ENCODE measurements around the gene MAN1A1.

DNA sequence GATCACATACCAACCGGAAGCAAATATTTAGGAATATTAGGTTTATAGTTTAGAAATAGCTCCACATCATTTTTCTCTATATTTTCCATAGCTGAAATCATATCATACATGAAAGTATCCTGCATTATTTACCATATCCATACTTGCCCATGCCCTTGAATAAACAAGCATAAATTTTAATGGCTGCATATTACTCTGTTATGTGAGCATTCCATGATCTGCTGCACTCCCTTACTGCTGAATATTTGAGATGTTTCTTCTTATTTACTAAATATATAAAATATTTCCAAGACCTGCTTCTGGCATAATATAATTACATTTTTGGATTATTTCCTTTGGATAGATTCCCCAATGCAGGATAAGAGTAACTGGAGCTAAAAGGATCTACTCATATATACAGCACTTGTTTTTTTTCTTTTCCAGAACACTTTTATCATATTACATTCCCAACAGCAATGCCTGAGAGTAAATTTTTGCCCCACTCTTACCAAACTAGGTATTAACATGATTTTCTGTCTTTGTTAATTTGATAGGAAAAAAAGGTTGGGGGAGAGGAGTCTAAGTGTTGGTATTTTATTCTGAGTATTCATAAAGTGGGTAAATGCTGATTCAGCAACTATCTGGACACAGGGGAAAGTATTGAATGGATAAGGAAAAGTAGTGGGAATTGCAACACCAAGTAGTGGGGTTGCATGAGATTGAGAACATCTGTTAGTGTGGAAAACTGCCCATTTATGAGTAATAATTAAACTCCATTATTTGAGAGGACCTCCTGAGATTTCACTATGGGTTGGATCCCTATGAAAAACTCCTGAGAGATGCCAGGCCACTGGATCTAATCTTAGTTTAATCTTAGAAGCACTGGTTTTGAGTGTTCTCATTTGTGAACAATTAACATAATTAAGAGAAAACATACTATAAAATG, 76.0 kb downstream of the MAN1A1 start:
- TF ChIP-seq, protein P1, sequence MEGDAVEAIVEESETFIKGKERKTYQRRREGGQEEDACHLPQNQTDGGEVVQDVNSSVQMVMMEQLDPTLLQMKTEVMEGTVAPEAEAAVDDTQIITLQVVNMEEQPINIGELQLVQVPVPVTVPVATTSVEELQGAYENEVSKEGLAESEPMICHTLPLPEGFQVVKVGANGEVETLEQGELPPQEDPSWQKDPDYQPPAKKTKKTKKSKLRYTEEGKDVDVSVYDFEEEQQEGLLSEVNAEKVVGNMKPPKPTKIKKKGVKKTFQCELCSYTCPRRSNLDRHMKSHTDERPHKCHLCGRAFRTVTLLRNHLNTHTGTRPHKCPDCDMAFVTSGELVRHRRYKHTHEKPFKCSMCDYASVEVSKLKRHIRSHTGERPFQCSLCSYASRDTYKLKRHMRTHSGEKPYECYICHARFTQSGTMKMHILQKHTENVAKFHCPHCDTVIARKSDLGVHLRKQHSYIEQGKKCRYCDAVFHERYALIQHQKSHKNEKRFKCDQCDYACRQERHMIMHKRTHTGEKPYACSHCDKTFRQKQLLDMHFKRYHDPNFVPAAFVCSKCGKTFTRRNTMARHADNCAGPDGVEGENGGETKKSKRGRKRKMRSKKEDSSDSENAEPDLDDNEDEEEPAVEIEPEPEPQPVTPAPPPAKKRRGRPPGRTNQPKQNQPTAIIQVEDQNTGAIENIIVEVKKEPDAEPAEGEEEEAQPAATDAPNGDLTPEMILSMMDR (IDR thresholded peaks at IDR 0.05; ENCODE audit: insufficient read depth, low read length, poor library complexity, severe bottlenecking): no peak
- TF ChIP-seq EZH2phosphoT487 (conservative IDR thresholded peaks at IDR 0.05; ENCODE audit: low read length): no peak

All from SU-DHL-6 (cell line).